GM12878 (cell line): ENCODE measurements around the gene IL21. TPM values are rescaled to one million over a fixed set of nuclear protein-coding genes. Genes with fewer than 3 reads are reported as not detected.
A peak's percentile ranks its signal among the peaks of the same experiment; 100 is the strongest.

Source experiments
- BCL3 ChIP-seq: IDR thresholded peaks from 2 replicates; pipeline ENCODE4 v1.6.1; 2011; ENCODE audit warnings: borderline replicate concordance, low read depth, mild to moderate bottlenecking, moderate library complexity, low read length; ENCODE audit not compliant: insufficient read depth, poor library complexity, severe bottlenecking
- BHLHE40 ChIP-seq, 2 experiments: fragments of 450-650 bp in 1 of 2; IDR thresholded peaks; 2 replicates each; pipeline ENCODE4 v1.6.1; 2011 to 2017; ENCODE audit warnings: low read depth in 2 of 2, borderline replicate concordance in 1 of 2, improper control_type of control experiment in 1 of 2, low read length in 1 of 2, mild to moderate bottlenecking in 1 of 2
- BMI1 ChIP-seq: fragments of 450-650 bp; IDR thresholded peaks from 2 replicates; pipeline ENCODE4 v1.6.1; 2016; ENCODE audit warnings: mild to moderate bottlenecking, moderate library complexity, borderline replicate concordance
- CBFB ChIP-seq: IDR thresholded peaks from 2 replicates; pipeline ENCODE4 v1.6.1; 2016; ENCODE audit warnings: antibody characterized with exemption, low read depth
- CHD1 ChIP-seq: IDR thresholded peaks from 2 replicates; pipeline ENCODE4 v1.6.1; 2012; ENCODE audit warnings: low read depth, low read length, improper control_type of control experiment
- CHD4 ChIP-seq: fragments of 200-600 bp; sonication (generic); IDR thresholded peaks from 2 replicates; pipeline ENCODE4 v1.6.1; 2016; ENCODE audit warnings: mild to moderate bottlenecking
- CREM ChIP-seq: IDR thresholded peaks from 2 replicates; pipeline ENCODE4 v1.6.1; 2014; ENCODE audit warnings: antibody characterized with exemption, low read depth
- CUX1 ChIP-seq: IDR thresholded peaks from 2 replicates; pipeline ENCODE4 v1.6.1; 2012; ENCODE audit warnings: improper control_type of control experiment, low read depth, low read length; ENCODE audit not compliant: insufficient replicate concordance
- DPF2 ChIP-seq: fragments of 450-650 bp; IDR thresholded peaks from 2 replicates; pipeline ENCODE4 v1.6.1; 2017; ENCODE audit warnings: mild to moderate bottlenecking
- ESRRA ChIP-seq: IDR thresholded peaks from 2 replicates; pipeline ENCODE4 v1.6.1; 2012; ENCODE audit warnings: mild to moderate bottlenecking, low read length, improper control_type of control experiment
- GABPA ChIP-seq: IDR thresholded peaks from 2 replicates; pipeline ENCODE4 v1.6.1; 2014; ENCODE audit warnings: antibody characterized with exemption, low read depth, mild to moderate bottlenecking, inconsistent platforms
- IKZF1 ChIP-seq: fragments of 450-650 bp; conservative IDR thresholded peaks from 2 replicates; pipeline ENCODE4 v1.6.1; 2017; ENCODE audit warnings: antibody characterized with exemption, mild to moderate bottlenecking
- IRF4 ChIP-seq: IDR thresholded peaks from 2 replicates; pipeline ENCODE4 v1.6.1; 2011; ENCODE audit warnings: low read depth, low read length
- JUNB ChIP-seq: IDR thresholded peaks from 2 replicates; pipeline ENCODE4 v1.6.1; 2016; ENCODE audit warnings: antibody characterized with exemption, mild to moderate bottlenecking
- KDM1A ChIP-seq: fragments of 200-600 bp; sonication (generic); IDR thresholded peaks from 2 replicates; pipeline ENCODE4 v1.6.1; 2016; ENCODE audit warnings: borderline replicate concordance
- KLF5 ChIP-seq: fragments of 450-650 bp; IDR thresholded peaks from 2 replicates; pipeline ENCODE4 v1.6.1; 2014; ENCODE audit warnings: mild to moderate bottlenecking; ENCODE audit not compliant: partially characterized antibody
- LARP7 ChIP-seq: fragments of 450-650 bp; IDR thresholded peaks from 2 replicates; pipeline ENCODE4 v1.6.1; 2017; ENCODE audit warnings: mild to moderate bottlenecking
- MEF2A ChIP-seq: IDR thresholded peaks from 2 replicates; pipeline ENCODE4 v1.6.1; 2011; ENCODE audit warnings: low read depth, mild to moderate bottlenecking, low read length, moderate library complexity; ENCODE audit not compliant: insufficient read depth
- NFXL1 ChIP-seq: fragments of 450-650 bp; IDR thresholded peaks from 2 replicates; pipeline ENCODE4 v1.6.1; 2017; ENCODE audit warnings: antibody characterized with exemption, mild to moderate bottlenecking, borderline replicate concordance
- POLR2AphosphoS2 ChIP-seq: IDR thresholded peaks from 2 replicates; pipeline ENCODE4 v1.6.1; 2011; ENCODE audit warnings: low read depth, mild to moderate bottlenecking, low read length, improper control_type of control experiment, moderate library complexity
- RCOR1 ChIP-seq: conservative IDR thresholded peaks from 2 replicates; pipeline ENCODE4 v1.6.1; 2012; ENCODE audit warnings: low read depth, low read length, improper control_type of control experiment
- SIX5 ChIP-seq: IDR thresholded peaks from 2 replicates; pipeline ENCODE4 v1.6.1; 2011; ENCODE audit warnings: mild to moderate bottlenecking, low read depth, low read length, moderate library complexity; ENCODE audit not compliant: severe bottlenecking
- SPI1 ChIP-seq: IDR thresholded peaks from 2 replicates; pipeline ENCODE4 v1.6.1; 2011; ENCODE audit warnings: low read depth, mild to moderate bottlenecking, low read length, moderate library complexity, borderline replicate concordance; ENCODE audit not compliant: insufficient read depth
- STAT3 ChIP-seq: IDR thresholded peaks from 2 replicates; pipeline ENCODE4 v1.6.1; 2011; ENCODE audit warnings: low read depth, low read length, improper control_type of control experiment
- TCF3 ChIP-seq: IDR thresholded peaks from 2 replicates; pipeline ENCODE4 v1.6.1; 2012; ENCODE audit warnings: low read depth, mild to moderate bottlenecking, low read length, borderline replicate concordance; ENCODE audit not compliant: insufficient read depth
- TCF7 ChIP-seq: IDR thresholded peaks from 2 replicates; pipeline ENCODE4 v1.6.1; 2014; ENCODE audit warnings: antibody characterized with exemption, borderline replicate concordance
- ZBED1 ChIP-seq: IDR thresholded peaks from 2 replicates; pipeline ENCODE4 v1.6.1; 2016; ENCODE audit warnings: borderline replicate concordance
- ZNF24 ChIP-seq: fragments of 450-650 bp; IDR thresholded peaks from 2 replicates; pipeline ENCODE4 v1.6.1; 2017; ENCODE audit warnings: antibody characterized with exemption, mild to moderate bottlenecking
- ZNF622 ChIP-seq: fragments of 450-650 bp; IDR thresholded peaks from 2 replicates; pipeline ENCODE4 v1.6.1; 2017; ENCODE audit warnings: mild to moderate bottlenecking, inconsistent platforms
- ZSCAN29 ChIP-seq: fragments of 450-650 bp; IDR thresholded peaks from 2 replicates; pipeline ENCODE4 v1.6.1; 2017; ENCODE audit warnings: mild to moderate bottlenecking, moderate library complexity
- polyA plus RNA-seq, 11 experiments: library from polyadenylated mRNA; depleted of rRNA in 4 of 11; unstranded in 6 of 11; stranded (reverse) in 5 of 11; fragments of >200 nt; fragmentation: Nextera tagmentation in 4 of 11; fragmentation: Illumina TruSeq in 1 of 11; extraction: Ambion mirVana in 4 of 11; extraction: Trizol in 1 of 11; gene quantifications; 1 replicate in 1 of 11; 2 replicates in 10 of 11; pipeline versions ENCODE4 v1.2.1 to v1.2.3, GENCODE V29; 2011 to 2016; ENCODE audit warnings: inconsistent platforms in 2 of 11, missing spikeins in 2 of 11, low read depth in 1 of 11
- total RNA-seq, 4 experiments: library from RNA; depleted of rRNA in 3 of 4; stranded (reverse); fragments of >200 nt in 3 of 4; fragmentation: Illumina TruSeq in 1 of 4; extraction: Trizol in 1 of 4; gene quantifications; 2 replicates each; pipeline versions ENCODE4 v1.2.1 to v1.2.3, GENCODE V29; 2013 to 2021

IL21 gene
- total and polyA plus RNA-seq, 10 of the 15 experiments (the other 5 are each of a cell fraction or from before 2014, with no cell fraction given): not detected

- TF ChIP-seq KLF5 (no peak), CREM (peak; percentile 23; the same call in 1 of the 2 replicates), SPI1 (no peak), ZSCAN29 (no peak), BCL3 (peak; percentile 17), BMI1 (no peak), ZNF622 (no peak), CBFB (no peak), CUX1 (no peak), TCF7 (0 out of 2 replicates have a peak, but pooled peaks have one; percentile 19), IKZF1 (no peak), KDM1A (no peak), MEF2A (peak; percentile 93), BHLHE40 (IDR thresholded peaks at IDR 0.05; ENCODE audit: borderline replicate concordance in 1 of 2, low read depth in 2 of 2, low read length in 1 of 2) (no peak), DPF2 (no peak), CHD4 (no peak), ZNF24 (no peak), RCOR1 (no peak), JUNB (peak; percentile 65), ESRRA (no peak), ZBED1 (no peak), GABPA (0 out of 2 replicates have a peak, but pooled peaks have one; percentile 24), SIX5 (no peak), POLR2AphosphoS2 (no peak), TCF3 (no peak), CHD1 (no peak), NFXL1 (no peak), IRF4 (peak; percentile 42; the same call in 1 of the 2 replicates), LARP7 (no peak), STAT3 (no peak)
Observed at GRCh38 chr4:122584519-122584918, 36.3 kb downstream of the IL21 start (continued).
